GM19025 (cell line): ENCODE measurements around the gene RUFY3.
"Not testable (repeated sequence)": the region's sequence is repeated elsewhere in the genome, so short reads cannot be mapped to it uniquely, and the experiment has no call there.

Experiments
- ATAC-seq: cut with Tn5 transposase; IDR thresholded peaks from one replicate; pipeline ENCODE4 v1.9.1; 2021; ENCODE audit warnings: mild to moderate bottlenecking, low read depth, moderate library complexity; ENCODE audit not compliant: unreplicated experiment

Gene RUFY3, protein sequence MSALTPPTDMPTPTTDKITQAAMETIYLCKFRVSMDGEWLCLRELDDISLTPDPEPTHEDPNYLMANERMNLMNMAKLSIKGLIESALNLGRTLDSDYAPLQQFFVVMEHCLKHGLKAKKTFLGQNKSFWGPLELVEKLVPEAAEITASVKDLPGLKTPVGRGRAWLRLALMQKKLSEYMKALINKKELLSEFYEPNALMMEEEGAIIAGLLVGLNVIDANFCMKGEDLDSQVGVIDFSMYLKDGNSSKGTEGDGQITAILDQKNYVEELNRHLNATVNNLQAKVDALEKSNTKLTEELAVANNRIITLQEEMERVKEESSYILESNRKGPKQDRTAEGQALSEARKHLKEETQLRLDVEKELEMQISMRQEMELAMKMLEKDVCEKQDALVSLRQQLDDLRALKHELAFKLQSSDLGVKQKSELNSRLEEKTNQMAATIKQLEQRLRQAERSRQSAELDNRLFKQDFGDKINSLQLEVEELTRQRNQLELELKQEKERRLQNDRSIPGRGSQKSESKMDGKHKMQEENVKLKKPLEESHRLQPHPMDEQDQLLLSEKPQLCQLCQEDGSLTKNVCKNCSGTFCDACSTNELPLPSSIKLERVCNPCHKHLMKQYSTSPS

DNA sequence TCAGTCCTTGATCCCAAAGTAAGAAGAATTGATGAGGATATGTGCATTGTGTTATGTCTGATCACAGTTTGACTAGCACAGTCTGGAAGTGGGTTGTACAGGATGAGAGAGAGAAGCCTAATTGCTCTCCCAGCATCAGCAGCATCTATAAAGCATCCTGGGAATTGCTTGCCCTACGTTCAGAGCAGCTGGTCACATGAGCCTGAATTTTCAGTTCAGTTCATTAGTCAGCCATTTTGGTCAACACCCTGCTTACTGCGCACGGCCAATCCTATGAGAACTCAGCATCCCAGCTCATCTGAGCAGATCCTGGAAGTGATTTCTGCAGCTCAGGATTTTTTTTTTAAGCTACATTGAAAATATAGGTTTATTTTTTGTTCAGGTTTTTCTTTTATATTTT, at the start of gene RUFY3:
TSS of gene RUFY3 (plus strand) at position 218 of the 400 bp plus-strand sequence. CDS start 610 bp downstream, outside the sequence.
- ATAC-seq: no peak

DNA sequence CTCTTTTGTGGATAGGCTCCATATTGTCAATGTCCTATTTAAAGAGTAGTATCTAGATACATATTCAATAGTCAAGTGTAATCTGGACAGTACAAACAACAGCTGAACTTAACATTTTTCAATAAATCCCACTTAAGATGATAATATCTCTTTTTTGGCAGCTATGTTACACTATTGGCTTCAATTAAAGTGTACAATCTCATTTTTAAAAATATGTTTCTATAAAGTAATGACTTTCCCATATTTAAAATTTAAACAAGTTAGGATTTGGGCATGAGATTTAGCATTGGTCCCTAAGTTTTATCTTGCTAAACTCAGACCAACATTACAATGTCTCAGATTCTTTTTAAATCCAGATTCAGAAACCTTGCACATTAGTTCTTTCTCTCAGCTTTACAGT, 47.6 kb upstream of the RUFY3 start:
- no peak for ATAC-seq

DNA sequence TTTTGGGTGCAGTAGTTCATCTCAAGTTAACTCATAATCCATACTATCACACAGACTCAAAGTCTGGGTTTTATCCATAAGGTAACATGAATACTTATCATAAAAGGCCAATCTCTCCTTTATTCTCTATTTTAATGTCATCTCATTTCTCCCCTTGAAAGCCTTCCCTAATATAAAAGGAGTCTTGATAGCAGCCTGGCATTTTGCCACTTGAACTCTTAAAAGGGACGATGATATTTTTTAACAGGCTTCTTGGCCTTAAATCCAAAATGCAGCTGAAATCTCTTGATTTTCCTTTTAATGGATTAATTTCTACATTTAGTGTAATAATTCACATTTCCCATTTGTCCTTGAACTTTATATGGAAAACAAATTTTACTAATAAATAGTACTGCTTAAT, 47.0 kb upstream of the RUFY3 start:
- ATAC-seq: no peak

DNA sequence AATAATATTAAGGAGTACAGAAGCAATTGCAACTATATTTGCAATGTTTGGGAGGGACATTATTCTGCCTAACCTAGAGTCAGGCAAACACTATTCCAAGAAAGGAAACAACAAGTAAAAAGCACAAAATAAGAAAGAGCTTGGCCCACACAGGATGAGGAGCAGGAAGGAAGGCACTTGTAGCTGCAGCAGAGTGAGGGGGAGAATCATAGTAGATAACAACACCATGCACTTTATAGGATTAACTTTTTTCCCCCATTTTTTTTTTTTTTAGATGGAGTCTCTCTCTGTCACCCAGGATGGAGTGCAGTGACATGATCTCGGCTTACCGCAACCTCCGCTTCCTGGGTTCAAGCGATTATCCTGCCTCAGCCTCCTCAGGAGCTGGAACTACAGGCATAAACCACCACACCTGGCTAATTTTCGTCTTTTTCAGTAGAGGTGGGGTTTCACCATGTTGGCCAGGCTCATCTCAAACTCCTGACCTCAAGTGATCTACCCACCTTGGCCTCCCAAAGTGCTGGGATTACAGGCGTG, 45.1 kb upstream of the RUFY3 start:
- no peak for ATAC-seq

DNA sequence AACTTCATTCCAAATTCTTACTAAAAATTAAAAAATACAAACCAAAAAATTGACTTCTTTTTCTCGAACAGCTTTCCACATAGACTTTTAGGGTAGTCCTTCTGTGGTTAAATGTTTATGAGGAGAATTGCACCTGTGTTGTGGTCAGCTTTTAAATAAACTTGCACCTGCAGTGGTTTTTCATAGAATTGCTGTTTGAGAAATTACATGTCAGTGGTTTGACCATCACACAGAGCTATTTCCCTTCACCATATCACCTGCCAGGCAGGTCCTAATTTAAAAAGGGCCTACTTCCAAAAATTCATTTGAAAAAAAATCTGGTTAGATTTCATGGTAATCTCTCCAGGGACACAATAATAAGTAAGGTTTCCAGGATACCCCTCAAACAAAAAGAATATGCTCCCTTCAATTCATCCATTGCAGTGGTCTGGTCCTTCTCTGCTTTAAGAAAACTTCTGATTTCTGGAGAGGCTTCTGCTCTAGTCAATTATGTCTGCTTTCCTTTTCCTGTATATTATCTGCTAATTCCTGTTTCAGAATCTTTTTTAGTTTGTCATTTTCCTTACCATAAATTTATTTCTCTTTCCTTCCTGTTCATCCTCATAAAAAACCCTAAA, 43.3 kb upstream of the RUFY3 start:
- ATAC-seq: peak; percentile 68

DNA sequence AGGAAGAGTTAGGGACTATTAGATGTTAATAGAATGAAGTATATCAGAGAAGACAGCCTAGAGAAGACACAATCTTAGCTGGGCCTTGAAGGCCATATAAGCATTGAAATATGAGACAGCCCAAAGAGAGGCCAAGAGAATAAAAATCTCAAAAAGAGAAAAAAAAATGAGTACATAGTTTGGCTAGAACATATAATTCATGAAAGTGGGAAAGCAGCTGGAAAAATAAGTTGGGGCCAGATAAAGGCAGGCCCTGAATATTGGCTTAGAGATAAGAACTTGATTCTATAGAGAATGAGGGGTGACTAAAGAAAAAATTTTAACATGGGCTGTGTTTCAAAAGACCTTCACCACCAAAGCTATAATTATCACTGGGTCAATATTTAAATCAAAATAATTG, 40.8 kb upstream of the RUFY3 start:
- no peak for ATAC-seq

DNA sequence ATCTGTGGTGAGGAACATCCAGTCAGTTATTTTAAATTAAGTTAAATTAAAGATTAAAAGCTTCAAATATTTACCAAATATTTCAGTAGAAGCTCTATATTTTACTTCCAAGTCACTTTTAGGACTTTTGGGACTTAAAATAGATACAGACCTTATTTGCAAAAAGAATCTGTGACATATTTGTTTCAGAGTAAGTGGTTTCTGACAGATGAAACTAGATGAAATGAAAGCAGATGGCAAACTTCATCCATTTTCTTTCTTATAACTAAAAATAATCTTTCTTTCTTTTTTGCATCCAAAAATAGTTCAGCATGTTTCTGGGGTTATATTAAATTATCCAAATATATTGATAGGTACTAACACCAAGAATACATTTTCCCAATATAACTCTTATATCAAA, 40.1 kb upstream of the RUFY3 start:
- peak; percentile 37 for ATAC-seq

DNA sequence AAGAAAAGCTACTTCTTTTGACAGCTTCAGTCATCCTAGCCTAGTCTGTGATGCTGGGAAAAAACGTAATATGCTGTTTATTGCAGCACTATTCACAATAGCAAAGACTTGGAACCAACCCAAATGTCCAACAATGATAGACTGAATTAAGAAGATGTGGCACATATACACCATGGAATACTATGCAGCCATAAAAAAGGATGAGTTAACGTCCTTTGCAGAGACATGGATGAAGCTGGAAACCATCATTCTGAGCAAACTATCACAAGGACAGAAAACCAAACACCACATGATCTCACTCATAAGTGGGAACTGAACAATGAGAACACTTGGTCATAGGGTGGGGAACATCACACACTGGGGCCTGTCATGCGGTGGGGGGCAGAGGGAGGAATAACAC, 39.6 kb upstream of the RUFY3 start:
- ATAC-seq: not testable (repeated sequence)

DNA sequence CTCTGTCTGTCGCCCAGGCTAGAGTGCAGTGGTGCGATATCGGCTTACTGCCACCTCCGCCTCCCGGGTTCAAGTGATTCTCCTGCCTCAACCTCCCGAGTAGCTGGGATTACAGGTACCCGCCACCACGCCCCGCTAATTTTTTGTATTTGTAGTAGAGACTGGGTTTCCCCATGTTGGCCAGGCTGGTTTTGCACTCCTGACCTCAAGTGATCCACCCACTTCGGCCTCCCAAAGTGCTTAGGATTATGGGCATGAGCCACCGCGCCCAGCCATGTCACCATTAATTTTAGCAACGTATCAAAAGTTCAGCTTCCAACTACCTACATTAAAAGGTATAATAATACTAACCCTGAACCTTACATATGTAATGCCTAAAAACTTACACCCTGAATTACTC, 34.4 kb upstream of the RUFY3 start:
- no peak for ATAC-seq

DNA sequence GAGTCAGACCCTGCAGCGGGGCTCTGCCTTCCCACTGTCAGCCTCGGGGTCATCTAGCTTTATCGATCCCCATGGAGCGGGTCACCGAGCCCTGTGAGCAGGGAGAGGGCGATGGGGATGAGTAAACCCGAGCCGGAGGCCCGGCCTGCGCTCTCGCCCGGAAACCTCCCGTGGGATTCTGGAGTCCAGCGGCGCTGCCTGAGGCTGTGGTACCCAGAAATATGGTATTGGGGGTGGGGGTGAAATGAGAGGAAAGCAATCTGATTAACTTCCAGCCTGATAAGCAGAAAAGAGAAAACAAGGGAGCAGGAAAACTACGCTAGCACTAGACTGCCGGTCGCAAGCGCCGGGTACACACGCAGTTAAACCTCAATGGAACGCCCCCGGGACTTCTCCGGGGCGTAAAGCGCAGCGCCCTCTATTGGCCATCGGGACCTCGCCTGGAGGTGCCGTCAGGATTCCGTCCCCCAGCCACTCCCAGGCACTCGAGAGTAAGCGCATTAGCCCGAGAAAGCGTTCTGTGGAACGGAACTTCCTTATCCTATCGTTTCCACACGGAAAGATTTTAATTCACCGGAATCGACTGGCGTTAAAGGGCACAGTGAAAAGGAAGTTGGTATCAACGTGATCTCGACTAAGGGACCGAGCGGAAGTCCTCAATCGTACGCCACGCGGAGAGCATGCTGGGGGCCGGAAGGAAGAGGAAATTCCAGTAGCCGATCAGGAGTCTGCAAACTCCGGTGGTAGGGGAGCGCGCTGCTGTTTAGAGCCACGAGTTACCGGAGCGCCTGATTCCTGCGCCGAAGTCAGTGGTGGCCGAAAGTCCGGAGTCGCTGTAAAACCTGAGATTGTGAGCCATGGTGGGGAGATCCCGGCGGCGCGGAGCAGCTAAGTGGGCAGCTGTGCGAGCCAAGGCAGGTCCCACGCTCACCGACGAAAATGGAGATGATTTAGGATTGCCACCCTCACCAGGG, 33.7 kb upstream of the RUFY3 start, which contains the start of gene UTP3:
TSS of gene UTP3 (plus strand) at position 712 of the 974 bp plus-strand sequence. CDS start at position 858, 146 bp downstream.
- peak; percentile 91 for ATAC-seq

DNA sequence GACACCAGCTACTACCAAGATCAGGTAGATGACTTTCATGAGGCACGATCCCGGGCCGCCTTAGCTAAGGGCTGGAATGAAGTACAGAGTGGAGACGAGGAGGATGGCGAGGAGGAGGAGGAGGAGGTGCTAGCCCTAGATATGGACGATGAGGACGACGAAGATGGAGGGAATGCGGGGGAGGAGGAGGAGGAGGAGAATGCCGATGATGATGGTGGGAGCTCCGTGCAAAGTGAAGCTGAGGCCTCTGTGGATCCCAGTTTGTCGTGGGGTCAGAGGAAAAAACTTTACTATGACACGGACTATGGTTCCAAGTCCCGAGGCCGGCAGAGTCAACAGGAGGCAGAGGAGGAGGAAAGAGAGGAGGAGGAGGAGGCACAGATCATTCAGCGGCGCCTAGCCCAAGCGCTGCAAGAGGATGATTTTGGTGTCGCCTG, 33.0 kb upstream of the RUFY3 start:
- no peak for ATAC-seq

DNA sequence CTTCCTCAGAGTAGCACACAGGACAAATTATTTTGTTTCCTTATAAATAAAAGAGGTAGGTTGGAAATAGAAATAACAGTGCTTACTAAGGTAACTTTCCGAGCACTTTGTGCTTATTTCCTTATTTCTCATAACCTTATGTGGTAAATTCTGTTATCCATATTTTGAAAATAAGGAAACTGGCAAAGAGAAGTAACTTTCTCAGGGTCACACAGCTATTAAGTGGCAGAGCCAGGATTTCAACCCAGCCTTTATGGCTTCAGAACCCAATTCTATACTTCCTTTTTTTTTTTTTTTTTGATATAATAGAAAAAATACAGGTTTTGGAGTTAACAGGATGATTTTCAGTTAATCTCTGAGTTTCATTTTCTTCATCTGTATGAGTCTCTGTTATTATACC, 30.1 kb upstream of the RUFY3 start:
- no peak for ATAC-seq

DNA sequence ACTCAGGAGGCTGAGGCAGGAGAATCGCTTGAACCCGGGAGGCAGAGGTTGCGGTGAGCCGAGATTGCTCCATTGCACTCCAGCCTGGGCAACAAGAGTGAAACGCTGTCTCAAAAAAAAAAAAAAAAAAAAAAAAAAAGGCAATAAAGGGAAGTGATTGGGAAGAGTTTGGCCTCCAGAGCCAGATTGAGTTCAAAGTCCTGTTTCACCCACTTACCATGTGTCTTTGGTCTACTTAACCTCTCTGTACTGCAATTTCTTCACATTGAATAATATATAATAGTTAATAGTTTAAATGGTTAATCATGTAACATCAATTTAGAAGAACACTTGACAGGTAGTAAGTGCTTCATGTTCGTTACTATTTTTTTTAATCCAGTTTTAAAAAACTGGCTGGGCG, 27.1 kb upstream of the RUFY3 start:
- not testable (repeated sequence) for ATAC-seq

DNA sequence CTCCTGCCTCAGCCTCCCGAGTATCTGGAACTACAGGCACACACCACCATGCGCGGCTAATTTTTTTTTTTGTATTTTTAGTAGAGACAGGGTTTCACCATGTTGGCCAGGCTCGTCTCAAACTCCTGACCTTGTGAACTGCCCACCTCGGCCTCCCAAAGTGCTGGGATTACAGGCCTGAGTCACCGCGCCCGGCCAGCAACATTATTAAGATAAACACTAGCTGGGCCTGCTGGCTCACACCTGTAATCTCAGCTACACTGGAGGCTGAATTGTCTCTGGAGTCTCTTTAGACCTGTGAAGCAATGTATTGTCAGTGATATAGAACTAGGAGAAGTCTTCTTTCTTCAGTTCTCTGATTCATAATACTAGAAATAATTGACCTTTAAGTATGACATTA, 23.3 kb upstream of the RUFY3 start:
- not testable (repeated sequence) for ATAC-seq

DNA sequence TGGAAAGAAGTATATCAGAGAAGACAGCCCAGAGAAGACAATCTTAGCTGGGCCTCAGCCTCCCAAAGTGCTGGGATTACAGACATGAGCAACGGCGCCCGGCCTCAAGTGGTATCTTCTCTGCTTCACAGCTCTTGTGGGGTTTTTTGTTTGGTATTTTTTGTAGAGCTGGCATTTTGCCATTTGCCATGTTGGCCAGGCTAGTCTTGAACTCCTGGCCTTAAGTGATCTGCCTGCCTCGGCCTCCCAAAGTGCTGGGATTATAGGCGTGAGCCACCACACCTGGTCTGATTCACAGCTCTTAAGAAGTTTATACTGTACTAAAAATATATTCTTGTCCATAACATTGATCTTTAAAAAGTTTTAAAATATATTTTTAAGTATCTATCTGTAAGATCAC, 21.1 kb upstream of the RUFY3 start:
- no peak for ATAC-seq

DNA sequence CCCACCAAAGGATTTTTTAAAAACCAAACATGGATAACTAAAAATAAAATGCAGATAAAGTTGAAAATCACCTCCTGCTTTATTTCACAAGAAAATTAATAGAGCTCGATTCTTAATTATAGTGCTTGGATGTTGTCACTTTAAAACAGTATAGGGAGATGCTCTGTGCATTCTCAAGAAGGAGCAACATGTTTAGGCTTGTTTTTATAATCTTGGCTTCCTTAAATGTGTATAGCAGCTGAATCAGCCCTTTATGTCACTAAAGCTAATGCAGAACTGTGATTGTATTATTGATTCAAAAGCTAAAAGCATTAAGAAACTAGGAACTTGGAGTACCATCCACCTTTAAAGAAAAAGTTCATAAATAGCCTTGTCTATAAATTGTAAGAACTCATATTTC, 20.5 kb upstream of the RUFY3 start:
- no peak for ATAC-seq

DNA sequence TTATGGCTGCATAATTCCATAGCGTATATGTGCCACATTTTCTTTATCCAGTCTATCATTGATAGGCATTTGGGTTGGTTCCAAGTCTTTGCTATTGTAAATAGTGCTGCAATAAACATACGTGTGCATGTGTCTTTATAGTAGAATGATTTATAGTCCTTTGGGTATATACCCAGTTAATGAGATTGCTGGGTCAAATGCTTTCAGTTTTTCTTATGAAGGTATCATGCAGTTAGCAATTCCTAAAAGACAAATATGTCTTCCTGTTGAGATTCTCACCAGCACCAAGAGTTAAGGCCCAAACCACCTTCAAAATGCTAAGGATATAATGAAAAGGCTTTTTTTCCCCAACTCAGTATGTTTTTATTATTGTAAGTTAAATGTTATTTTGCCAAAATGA, 19.2 kb upstream of the RUFY3 start:
- ATAC-seq: not testable (repeated sequence)

DNA sequence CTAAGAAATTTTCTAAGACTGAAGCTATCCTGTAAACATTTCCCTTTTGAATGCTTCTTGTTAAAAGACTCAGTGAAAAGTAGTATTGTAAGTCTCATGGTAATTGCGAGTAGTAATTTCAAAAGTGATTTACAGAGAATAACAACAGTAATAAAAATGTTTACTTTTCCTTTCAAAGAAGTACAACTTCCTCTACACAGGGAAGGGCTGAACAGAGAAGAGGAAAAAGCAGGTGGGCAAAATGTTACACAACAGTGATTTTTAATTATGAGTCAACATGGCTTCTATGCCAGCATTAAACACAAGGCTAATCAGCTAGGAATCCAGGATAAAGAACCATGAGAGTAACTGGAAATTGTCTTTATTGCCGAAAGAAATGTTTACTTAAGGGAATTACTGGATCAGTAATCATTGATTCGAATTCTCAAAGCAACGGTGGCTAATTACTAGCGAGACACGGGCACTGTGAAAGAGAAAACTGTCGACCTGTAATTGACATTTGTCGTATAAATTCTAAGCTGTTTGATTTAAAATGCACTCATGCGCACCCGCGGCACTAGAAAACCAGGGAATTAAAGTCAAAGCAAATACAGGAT, 18.0 kb upstream of the RUFY3 start:
- ATAC-seq: no peak

DNA sequence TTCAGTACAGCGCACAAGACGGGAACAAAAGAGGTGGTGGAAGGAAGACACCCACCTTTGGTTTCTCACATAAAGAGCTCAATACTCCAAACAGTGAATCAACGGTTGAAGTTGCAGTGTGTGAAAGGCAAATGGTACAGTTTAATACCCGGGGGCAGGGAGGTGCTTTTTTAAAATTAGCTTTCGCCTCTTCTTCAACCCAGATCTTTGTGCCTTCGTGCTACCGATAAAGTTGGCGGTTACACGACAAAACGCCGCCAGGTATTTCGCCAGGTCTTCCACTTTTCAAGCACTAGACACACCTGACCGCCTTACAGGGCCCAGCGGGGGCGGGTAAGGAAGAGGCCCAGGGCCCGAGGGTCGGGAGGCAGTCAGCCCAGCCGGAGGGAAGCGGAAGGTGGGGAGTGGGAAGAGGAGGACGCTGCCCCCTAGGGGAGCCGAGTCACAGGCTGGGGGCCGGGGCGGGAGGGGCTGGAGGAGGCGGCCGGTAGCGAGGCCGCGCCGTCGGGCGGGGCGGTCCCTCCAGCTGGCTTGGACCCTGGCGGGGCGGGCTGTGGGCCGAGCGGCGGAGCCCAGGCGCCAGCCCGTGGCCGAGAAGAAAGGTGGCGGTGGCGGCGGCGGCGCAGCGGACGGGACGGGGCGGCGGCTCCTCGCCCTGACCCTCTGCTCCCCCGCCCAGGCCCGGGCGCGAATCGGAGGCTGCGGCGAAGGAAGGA, 17.4 kb upstream of the RUFY3 start:
- ATAC-seq: peak; percentile 57
